KMS-11 (cell line): ENCODE measurements around the gene SH3BP1.
"Not testable (repeated sequence)": the region's sequence is repeated elsewhere in the genome, so short reads cannot be mapped to it uniquely, and the experiment has no call there.

Source experiments
- H2AFZ ChIP-seq: fragments of 200-600 bp; sonication (generic); 2 replicates; pipeline ENCODE4 v1.6.1; 2016; ENCODE audit warnings: antibody characterized with exemption, mixed run types, low read depth
- H3K27ac ChIP-seq: fragments of 200-600 bp; sonication (generic); 2 replicates; pipeline ENCODE4 v1.6.1; 2016; ENCODE audit warnings: mild to moderate bottlenecking, mixed run types
- H3K27me3 ChIP-seq: fragments of 200-600 bp; sonication (generic); 2 replicates; pipeline ENCODE4 v1.6.1; 2017; ENCODE audit warnings: mild to moderate bottlenecking, low read depth, mixed run types, moderate library complexity; ENCODE audit not compliant: insufficient read depth
- H3K36me3 ChIP-seq: fragments of 200-600 bp; sonication (generic); 2 replicates; pipeline ENCODE4 v1.6.1; 2017; ENCODE audit warnings: mild to moderate bottlenecking, mixed run types; ENCODE audit not compliant: insufficient read depth
- H3K4me1 ChIP-seq: fragments of 200-600 bp; sonication (generic); 2 replicates; pipeline ENCODE4 v1.6.1; 2016; ENCODE audit warnings: mild to moderate bottlenecking, low read depth, mixed run types; ENCODE audit not compliant: poor library complexity, severe bottlenecking
- H3K4me2 ChIP-seq: fragments of 200-600 bp; sonication (generic); 2 replicates; pipeline ENCODE4 v1.7.0; 2016; ENCODE audit warnings: mild to moderate bottlenecking, mixed run types
- H3K4me3 ChIP-seq: fragments of 200-600 bp; sonication (generic); IDR thresholded peaks from 2 replicates; pipeline ENCODE4 v1.6.1; 2017; ENCODE audit warnings: low read depth, low read length, mixed read lengths; ENCODE audit not compliant: insufficient read depth
- H3K79me2 ChIP-seq: fragments of 200-600 bp; sonication (generic); 2 replicates; pipeline ENCODE4 v1.6.1; 2016; ENCODE audit warnings: low read depth, mixed run types; ENCODE audit not compliant: insufficient read depth
- H3K9ac ChIP-seq: fragments of 200-600 bp; sonication (generic); 2 replicates; pipeline ENCODE4 v1.6.1; 2016; ENCODE audit warnings: mild to moderate bottlenecking, mixed run types
- H4K20me1 ChIP-seq: fragments of 200-600 bp; sonication (generic); 2 replicates; pipeline ENCODE4 v1.6.1; 2016; ENCODE audit warnings: mild to moderate bottlenecking, mixed run types; ENCODE audit not compliant: insufficient read depth
- CTCF ChIP-seq: fragments of 200-600 bp; sonication (generic); conservative IDR thresholded peaks from 2 replicates; pipeline ENCODE4 v1.6.1; 2017; ENCODE audit warnings: low read depth, mild to moderate bottlenecking, antibody characterized with exemption, low read length, moderate library complexity, mixed read lengths

SH3BP1 gene

DNA sequence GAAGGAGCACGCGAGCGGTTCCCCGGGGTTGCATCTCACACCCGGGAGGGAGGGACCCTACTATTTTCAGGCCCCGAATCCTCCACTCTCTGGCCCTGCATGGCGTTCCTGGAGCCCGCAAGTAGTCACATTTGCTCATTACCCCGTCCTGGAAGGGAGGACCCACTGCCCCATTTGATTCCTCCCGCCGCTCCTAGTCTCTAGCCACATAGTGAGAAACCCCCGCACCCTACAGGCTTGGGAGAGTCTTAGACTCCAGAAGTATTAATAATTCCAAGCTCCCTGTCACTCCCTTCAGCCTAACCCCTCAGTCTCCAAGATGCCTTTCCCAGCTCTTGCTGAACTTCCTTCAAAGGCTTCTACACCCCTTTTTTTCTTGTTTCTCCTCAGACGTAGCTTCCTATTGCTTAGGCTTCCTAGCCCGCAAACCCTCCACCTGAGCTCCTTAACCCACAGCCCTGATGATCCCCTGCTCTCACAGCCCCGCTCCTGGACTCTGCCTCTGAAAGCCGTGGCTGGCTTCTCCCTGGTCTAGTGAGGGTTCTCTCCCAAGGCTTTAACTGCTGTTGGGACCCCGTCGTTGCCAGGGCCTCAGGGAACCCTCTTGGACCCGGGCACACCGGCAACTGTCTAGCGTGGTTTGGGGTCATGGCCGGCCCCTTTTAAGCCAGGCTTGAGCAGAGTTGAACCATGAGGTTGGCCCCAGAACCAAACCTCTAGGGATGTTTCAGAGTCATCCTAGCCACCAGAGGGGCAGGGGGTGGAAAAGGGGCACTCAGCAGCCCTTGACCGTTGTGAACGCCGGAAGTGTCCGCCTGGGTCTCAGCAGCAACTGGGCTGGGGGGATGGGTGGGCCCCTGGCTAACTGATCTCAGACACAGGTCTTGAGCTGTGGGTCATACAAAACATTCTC, 30.0 kb upstream of the SH3BP1 start:
- H2AFZ ChIP-seq, result peak overlapping the region; percentile 10
- no peak for TF ChIP-seq CTCF

GRCh38 chr22:37610153-37610475, 29.4 kb upstream of the SH3BP1 start:
- not testable (repeated sequence) for H3K36me3 ChIP-seq, H3K4me3 ChIP-seq, H4K20me1 ChIP-seq
- Histone ChIP-seq H3K27ac (peak overlapping the region; percentile 93), H3K4me2 (peak overlapping the region; percentile 98), H3K4me1 (peaks cover 22% of the 10 kb centered on the region), H3K9ac (peak overlapping the region; percentile 81), H3K79me2 (peaks cover 30% of the 10 kb centered on the region), H3K27me3 (peaks cover 15% of the 10 kb centered on the region), H2AFZ (peak overlapping the region; percentile 10; the same call in 1 of the 2 replicates)

More for the DNA sequence above, 30.0 kb upstream of the SH3BP1 start:
- Histone ChIP-seq H3K27me3 (peaks cover 21% of the 10 kb centered on the region), H3K79me2 (peaks cover 30% of the 10 kb centered on the region), H3K4me1 (peaks cover 27% of the 10 kb centered on the region), H4K20me1 (no peaks in the 10 kb centered on the region), H3K27ac (peak overlapping the region; percentile 93), H3K9ac (peak overlapping the region; percentile 81), H3K4me3 (no peak overlapping the region), H3K4me2 (peak overlapping the region; percentile 98), H3K36me3 (no peaks in the 10 kb centered on the region)

- TF ChIP-seq CTCF, result no peak
- Histone ChIP-seq H3K4me3 (no peak overlapping the region), H3K9ac (peak overlapping the region; percentile 81), H3K27ac (peak overlapping the region; percentile 93), H3K36me3 (no peaks in the 10 kb centered on the region), H4K20me1 (no peaks in the 10 kb centered on the region), H2AFZ (no peak overlapping the region), H3K4me1 (peaks cover 20% of the 10 kb centered on the region), H3K79me2 (peaks cover 30% of the 10 kb centered on the region), H3K27me3 (peaks cover 10% of the 10 kb centered on the region; the same call in 1 of the 2 replicates), H3K4me2 (peak overlapping the region; percentile 98)
These were observed 28.9 kb upstream of the SH3BP1 start for GRCh38 chr22:37610480-37611129.

DNA sequence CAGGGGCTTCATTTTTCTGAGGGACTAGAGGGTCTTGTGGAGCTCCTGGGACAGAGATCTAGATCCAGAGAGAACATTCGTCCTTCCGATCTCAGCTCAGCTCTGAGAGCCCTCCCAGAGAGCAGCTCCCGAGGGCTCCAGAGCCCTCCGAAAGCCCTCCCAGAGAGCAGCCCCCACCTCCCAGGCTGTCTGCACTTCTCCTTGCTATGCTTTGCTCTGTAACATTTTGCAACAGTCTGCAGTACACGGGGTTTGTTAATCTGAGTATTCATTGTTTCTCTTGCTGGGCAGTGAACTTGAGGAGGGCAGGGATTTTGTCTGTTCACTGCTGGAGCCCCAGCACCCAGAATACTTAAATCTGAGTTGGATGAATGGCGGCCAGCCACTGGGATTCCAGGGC, 28.3 kb upstream of the SH3BP1 start:
- H3K4me2 ChIP-seq, result peak overlapping the region; percentile 98; the same call in 1 of the 2 replicates

More for the DNA sequence above, 28.3 kb upstream of the SH3BP1 start:
- H4K20me1 ChIP-seq, result no peaks in the 10 kb centered on the region
- no peak overlapping the region for H2AFZ ChIP-seq
- H3K27ac ChIP-seq, result no peak overlapping the region
- H3K79me2 ChIP-seq, result peaks cover 30% of the 10 kb centered on the region
- H3K27me3 ChIP-seq, result peaks cover 4% of the 10 kb centered on the region; the same call in 1 of the 2 replicates
- no peak overlapping the region for H3K4me3 ChIP-seq
- H3K36me3 ChIP-seq, result no peaks in the 10 kb centered on the region
- H3K9ac ChIP-seq, result no peak overlapping the region; the same call in 1 of the 2 replicates
- TF ChIP-seq CTCF, result no peak
- peaks cover 20% of the 10 kb centered on the region for H3K4me1 ChIP-seq
